TTC549 (cell line): Measurements from ENCODE around the gene DMD.
"Not testable (repeated sequence)": the region's sequence is repeated elsewhere in the genome, so short reads cannot be mapped to it uniquely, and the experiment has no call there.

Source experiments
- FAIRE-seq: peaks from 2 replicates; lab custom pipeline; 2012; peaks lifted over from hg19 to GRCh38; lab: Jason Lieb, UNC

The DMD gene

GRCh38 chrX:32842053-32842452, 369.3 kb downstream of the DMD start:
- no peak for FAIRE-seq

GRCh38 chrX:32839781-32840180, 371.6 kb downstream of the DMD start:
- FAIRE-seq = no peak

DNA sequence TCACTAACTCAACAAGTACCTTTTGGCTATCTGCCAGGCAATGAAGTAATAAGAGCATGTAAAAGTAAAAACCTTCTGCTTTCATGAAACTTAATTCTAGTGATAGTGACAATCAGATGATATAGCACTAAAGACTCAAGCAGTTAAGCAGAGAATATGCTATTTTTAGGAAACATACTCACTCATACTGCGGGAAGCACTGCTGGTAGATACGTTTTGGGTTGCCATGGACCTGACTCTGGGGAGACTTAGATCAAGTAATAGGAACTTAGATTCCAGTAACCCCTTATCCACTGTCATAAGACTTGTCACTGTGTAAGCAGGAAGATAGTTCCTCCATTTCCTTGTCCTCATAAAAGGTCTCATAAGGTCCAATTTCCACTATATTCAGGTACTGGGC, 386.3 kb downstream of the DMD start:
- no peak for FAIRE-seq

GRCh38 chrX:32804034-32804433, 407.3 kb downstream of the DMD start:
- FAIRE-seq = no peak

GRCh38 chrX:32798990-32799389, 412.4 kb downstream of the DMD start:
- FAIRE-seq = no peak

DNA sequence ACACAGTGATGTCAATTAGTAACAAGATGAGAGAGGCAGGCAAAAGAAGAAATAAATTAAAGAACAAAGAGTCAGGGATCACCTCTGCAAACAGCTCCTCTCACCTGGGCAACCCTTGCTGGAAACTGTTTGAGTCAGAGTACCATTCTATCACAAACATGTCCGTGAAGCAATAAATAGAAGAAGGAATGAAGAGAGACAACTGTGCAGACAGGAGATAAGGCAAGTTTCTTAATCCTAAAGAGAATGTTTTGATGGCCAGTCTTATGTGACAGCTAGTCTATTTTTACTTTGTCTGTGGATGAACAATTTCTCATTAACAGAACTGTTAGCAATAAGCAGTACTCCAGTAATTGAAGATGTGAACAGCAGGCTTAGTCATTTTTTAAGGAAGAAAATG, 422.4 kb downstream of the DMD start:
- FAIRE-seq = no peak

DNA sequence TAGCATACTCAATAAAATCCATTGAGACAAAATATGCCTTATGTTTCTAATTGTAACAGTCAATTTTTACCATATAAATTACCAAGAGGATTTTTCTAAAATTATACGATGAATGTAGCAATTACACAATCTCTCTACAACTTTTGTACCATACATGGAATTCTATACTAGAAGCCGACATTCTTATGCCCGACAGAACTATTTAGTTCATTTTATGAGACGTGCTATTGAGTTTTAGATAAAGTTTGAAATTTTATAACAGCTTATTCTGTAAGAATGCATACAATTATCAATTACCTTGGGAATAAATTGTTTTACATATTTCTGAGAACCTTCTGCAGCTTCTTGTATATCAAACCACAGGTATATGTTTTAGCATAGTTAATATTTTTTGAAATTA, 431.2 kb downstream of the DMD start:
- FAIRE-seq = no peak

GRCh38 chrX:32778965-32779364, 432.4 kb downstream of the DMD start:
- no peak for FAIRE-seq

- no peak for FAIRE-seq
These were observed 436.4 kb downstream of the DMD start for GRCh38 chrX:32774966-32775365.

DNA sequence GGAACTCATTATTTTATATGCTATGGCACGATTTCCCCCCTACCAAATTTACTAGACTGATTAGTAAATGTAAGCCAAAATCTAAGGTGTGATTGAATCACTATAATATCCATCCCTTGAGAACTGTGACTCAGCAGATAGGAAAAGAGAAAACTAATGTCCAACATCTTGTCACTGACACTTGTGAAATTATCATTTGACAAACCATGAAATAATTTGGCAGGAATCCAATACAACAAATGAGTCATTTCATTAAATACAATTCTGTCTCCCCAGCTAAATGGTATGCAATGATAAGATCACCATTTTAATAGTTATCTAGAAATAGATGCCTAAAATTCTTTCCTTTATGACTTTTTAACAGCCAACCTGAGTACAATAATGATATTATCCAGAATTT, 462.3 kb downstream of the DMD start:
- no peak for FAIRE-seq

DNA sequence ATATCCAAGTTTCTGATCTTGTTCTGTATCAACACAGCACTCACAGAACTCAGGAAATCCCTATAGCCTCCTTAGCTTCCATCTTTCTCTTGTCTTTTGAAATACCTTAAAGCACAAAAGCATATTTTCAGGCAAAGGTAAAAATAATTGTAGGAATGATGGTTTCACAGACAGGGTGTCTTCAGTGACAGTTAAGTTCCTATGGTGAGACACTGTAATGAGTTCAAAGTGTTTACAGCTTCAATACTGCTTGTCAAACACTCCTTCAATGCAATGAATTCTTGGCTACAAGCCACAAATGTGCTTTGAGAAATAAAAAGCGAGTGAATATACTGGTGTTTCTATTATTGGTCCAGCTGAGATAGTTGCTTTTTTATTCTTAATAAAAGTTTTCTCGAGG, 466.0 kb downstream of the DMD start:
- FAIRE-seq = no peak

DNA sequence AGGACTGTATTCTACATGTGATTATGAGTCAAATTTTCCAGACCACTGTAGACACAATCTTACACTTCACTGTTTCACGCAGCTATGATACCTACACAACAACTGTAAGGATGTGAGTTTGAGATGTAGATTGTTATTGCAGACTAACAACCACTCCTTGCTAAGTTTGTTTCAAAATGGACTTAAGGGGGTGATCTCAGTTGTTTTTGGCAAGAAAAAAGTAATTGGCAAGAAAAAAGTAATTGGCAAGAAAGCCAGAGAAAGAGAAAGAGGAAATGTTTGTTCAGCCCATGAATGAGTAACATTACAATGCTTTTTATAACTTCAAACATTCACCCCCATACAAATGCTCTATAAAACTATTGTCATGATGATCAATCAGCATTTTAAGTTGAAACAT, 466.4 kb downstream of the DMD start:
- FAIRE-seq = no peak

DNA sequence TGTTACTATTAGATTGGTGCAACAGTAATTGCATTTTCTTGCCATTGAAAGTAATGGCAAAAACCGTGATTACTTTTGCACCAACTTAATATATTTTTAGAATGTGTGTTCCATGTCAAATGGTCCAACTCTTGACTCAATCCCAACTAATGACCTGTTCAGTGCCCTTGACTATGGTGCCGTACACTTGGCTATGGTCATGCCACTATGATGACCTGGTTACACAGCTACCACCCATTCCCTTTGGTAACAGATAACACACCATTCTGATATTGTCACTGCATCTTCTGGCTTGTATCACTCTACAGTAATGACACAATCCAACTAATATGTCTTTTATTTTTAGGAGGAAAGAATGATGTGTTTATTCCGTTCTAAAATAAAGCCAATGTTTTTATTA, 469.4 kb downstream of the DMD start:
- FAIRE-seq = no peak

DNA sequence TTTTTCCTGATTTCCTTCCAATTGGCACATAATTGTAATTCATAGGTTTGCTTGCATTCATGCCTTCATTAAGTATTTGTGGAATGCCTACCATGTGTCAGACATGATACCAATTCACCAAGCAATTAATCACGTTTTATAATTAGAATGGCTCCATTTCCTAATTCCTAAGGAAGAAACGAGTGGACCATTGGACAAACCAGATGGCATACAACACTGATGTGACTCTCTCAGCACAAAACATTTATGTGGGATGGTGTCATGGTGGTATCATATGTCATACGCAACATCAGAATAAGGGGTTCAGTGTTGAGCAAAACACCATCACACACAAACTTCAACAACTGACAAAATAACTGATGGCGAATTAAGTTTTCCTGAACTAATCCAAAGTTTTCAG, 502.8 kb downstream of the DMD start:
- FAIRE-seq = no peak

DNA sequence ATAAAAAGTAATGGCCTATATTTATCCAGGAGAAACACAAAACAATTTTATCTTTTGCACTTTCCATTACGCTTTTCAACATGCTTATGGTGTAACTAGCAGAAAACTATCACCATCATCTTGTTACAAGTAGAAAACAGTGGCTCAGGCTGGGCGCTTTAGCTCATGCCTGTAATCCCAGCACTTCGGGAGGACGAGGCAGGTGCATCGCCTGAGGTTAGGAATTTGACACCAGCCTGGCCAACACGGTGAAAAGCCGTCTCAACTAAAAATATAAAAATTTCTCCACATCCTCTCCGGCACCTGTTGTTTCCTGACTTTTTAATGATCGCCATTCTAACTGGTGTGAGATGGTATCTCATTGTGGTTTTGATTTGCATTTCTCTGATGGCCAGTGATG, 506.0 kb downstream of the DMD start:
- not testable (repeated sequence) for FAIRE-seq

- no peak for FAIRE-seq
These were observed 524.0 kb downstream of the DMD start for GRCh38 chrX:32687379-32687778.

DNA sequence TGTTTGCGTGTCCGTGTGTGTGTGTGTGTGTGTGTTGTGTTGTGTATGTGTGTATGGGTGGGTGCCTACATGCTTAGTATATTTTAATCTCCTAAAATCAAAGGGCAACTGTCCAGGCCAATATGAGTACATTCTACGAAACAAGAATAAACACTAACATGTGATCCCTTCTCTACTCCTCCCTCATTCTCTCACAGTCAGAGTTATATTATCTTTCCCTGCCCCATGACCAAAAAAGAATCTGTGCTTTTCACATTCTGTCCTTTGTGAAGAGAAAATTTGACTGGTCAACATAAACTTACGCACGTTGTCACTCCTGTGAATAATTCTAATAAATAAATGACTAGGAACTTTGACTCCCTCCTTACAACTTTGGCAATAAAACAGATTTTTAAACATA, 532.9 kb downstream of the DMD start:
- FAIRE-seq = no peak

DNA sequence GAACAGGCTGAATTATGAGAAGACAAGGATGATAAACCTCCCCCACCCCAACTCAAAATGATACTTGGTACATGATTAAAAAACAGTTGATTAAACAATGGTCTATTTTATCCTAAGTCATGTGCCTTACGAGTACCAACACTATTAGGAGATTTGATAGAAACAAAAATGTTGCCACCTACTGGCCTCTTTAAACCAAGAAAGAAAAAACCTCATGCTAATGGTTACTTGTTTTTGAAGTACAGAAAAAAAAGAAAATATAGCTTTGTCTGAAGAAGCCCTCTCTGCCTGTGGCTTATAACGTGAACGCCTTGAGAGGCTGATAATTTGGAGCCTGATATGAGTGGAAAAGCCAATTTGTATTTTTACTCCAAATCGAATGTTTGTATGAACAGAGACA, 538.2 kb downstream of the DMD start:
- no peak for FAIRE-seq

DNA sequence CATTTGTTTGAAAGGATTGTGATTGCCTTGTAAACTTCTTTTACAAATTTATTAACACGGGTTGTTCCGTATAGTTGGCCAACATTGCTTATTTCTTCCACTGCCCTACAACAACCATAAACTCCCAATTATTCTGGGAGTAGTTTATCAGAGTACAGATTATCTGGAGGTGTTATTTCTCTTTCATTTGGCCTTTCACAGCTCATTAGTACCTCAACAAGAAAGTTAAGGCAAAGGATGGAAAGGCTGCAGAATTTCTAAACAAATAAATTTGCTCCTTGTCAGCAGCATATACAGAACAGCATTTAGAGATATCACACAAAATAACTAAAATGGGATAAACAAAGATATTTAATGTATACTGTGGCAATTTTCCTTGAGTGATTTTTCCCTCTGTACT, 548.8 kb downstream of the DMD start:
- FAIRE-seq = no peak

DNA sequence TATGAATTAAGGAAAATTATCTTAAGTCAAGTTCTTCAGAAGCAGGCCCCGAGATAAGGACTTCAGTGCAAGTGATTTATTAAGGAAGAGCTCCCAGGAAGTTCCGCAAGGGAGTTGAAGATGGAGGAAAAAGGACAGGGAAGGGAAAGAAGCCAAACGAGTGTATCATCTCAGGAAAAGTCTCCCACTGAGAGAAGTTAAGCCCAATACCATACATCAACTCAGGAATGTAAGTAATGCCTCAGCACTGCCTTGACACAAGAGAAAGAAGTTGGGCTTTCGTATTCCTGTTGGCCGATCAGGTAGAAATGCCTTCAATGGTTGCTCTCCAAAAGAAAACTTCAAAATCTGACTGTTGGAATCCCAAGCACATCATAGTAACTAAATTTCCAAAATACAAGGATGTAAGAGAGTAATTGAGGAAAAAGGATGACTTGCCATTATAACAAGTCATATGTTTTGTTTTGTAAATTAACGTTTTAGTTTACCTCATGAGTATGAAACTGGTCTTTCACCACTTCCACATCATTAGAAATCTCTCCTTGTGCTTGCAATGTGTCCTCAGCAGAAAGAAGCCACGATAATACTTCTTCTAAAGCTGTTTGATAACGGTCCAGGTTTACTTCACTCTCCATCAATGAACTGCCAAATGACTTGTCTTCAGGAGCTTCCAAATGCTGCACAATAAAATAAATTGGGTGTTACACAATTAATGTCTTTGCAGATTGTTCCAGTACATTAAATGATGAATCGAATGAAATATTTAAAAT, 566.7 kb downstream of the DMD start:
- FAIRE-seq = no peak

DNA sequence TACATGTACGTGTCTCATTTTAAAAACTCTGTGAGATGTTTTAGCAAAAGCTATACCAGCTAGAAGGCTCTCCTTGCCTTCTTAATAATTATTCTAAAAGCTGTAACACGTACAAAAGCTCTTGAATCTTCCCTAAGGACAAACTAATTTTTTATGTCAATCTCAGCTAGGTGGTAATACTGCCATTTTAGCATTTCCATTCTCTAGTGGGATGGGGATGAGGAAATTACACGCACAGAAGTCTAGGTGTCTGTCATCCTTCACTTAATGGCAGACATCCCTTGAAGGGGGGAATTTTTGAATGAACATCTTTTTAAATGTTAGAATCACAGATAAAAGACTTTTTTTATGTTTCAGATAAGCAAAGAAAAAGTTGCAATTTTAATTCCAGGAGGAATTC, 569.1 kb downstream of the DMD start:
- FAIRE-seq = no peak

DNA sequence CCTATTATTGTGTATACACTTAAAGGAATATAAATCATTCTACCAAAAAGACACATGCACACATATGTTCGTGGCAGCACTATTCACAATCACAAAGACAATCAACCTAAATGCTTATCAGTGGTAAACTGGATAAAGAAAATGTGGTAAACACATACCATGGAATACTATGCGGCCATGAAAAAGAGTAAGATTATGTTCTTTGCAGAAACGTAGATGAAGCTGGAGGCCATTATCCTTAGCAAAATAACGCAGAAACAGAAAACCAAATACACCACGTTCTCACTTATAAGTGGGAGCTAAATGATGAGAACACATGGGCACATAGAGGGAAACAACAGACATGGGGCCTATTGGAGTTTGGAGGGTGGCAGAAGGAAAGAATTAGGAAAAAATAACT, 593.2 kb downstream of the DMD start:
- FAIRE-seq = no peak

DNA sequence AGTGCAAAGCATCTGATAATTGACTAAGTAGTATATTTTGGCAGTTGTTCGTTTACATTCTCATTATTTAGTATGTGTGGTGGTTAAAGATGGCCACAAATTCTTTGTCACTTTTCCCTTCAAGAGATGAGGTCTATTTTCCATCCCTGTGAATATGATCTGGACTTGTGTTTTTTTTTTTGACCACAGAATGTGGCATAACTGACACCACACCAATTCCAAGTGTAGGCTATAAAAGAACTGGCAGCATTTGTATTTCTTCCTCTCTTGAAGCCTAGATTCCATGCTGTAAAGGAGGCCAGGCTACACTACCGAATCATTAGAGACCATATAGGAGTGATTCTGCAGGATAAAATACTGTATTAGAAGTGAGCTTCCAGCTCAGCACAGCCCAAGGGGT, 596.6 kb downstream of the DMD start:
- no peak for FAIRE-seq

- no peak for FAIRE-seq
These were observed 612.2 kb downstream of the DMD start for GRCh38 chrX:32599156-32599555.

DNA sequence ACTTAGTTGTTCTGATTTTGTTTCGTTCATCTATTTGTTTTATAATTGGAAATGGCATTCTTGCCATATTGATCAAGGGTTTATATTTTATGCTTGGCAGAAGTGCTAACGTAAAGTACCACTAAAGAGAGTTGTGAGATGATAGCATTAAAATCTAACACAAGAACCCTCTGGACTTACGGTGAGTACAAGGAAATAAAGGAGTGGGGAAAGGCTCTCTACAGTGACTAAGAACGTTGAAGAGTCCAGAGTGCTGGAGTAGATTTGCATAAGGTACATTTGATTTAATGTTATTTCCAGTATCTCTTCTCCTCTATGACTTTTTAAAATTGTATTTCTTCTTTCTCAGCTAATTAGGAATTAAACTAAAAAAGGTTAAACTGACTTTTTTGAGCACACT, 612.6 kb downstream of the DMD start:
- FAIRE-seq = no peak
